Endodermal cell (in vitro differentiated cells): ENCODE results near the gene ITGAX. TPM values are rescaled to one million over a fixed set of nuclear protein-coding genes. Genes with fewer than 3 reads are reported as not detected.

Experiments
- DNase-seq: peaks from one replicate; pipeline ENCODE4 v3.0.0-alpha.2; 2017
- H3K27ac ChIP-seq: 2 replicates; pipeline ENCODE4 v1.5.1; 2013; ENCODE audit warnings: mild to moderate bottlenecking, low read depth, low read length, moderate library complexity
- H3K27me3 ChIP-seq: 2 replicates; pipeline ENCODE4 v1.6.1; 2013; ENCODE audit warnings: mild to moderate bottlenecking, low read length, moderate library complexity; ENCODE audit not compliant: insufficient read depth, control insufficient read depth, poor library complexity, severe bottlenecking
- H3K36me3 ChIP-seq: 2 replicates; pipeline ENCODE4 v1.7.0; 2013; ENCODE audit warnings: mild to moderate bottlenecking, low read length, moderate library complexity; ENCODE audit not compliant: control insufficient read depth, insufficient read depth
- H3K4me1 ChIP-seq: one replicate; pipeline ENCODE4 v1.7.0; 2013; ENCODE audit warnings: low read length; ENCODE audit not compliant: control insufficient read depth, insufficient read depth
- H3K4me3 ChIP-seq: 2 replicates; pipeline ENCODE4 v1.5.1; 2013; ENCODE audit warnings: mild to moderate bottlenecking, low read length, moderate library complexity
- H3K9ac ChIP-seq: 2 replicates; pipeline ENCODE4 v1.6.1; 2013; ENCODE audit warnings: mild to moderate bottlenecking, low read length, moderate library complexity; ENCODE audit not compliant: poor library complexity, severe bottlenecking; ENCODE audit errors: extremely low read depth
- H3K9me3 ChIP-seq: 2 replicates; pipeline ENCODE4 v1.6.1; 2013; ENCODE audit warnings: mild to moderate bottlenecking, low read length, moderate library complexity; ENCODE audit not compliant: control insufficient read depth
- H3K27ac Mint-ChIP-seq: 2 replicates; pipeline ENCODE4 v1.8.0; 2020; ENCODE audit warnings: mixed read lengths
- H3K27me3 Mint-ChIP-seq: 2 replicates; pipeline ENCODE4 v1.8.0; 2021; ENCODE audit warnings: mild to moderate bottlenecking, mixed read lengths; ENCODE audit not compliant: insufficient read depth
- H3K36me3 Mint-ChIP-seq: 2 replicates; pipeline ENCODE4 v1.8.0; 2020; ENCODE audit warnings: low read depth, mixed read lengths
- H3K4me1 Mint-ChIP-seq: 2 replicates; pipeline ENCODE4 v1.8.0; 2020; ENCODE audit warnings: mixed read lengths
- H3K4me3 Mint-ChIP-seq: 2 replicates; pipeline ENCODE4 v1.8.0; 2020; ENCODE audit warnings: mild to moderate bottlenecking, moderate library complexity, mixed read lengths
- H3K9me3 Mint-ChIP-seq: 2 replicates; pipeline ENCODE4 v1.8.0; 2020; ENCODE audit warnings: mild to moderate bottlenecking, mixed read lengths
- WGBS, 2 experiments: methylation state at CpG; one replicate each; pipeline versions ENCODE4 v1.1.5 to v1.1.7; 2013; ENCODE audit warnings: missing lambda C conversion rate in 2 of 2, mixed read lengths in 1 of 2; ENCODE audit not compliant: insufficient coverage in 1 of 2, insufficient read length in 1 of 2; 5-methylcytosine and 5-hydroxymethylcytosine counted together
- total RNA-seq, 2 donors: library from RNA; stranded (reverse); fragmentation: NEBNext Ultra II Directional in 1 of 2; extraction: Animal tissue kit (Norgen Biotek cat#: 25700) in 1 of 2; gene quantifications; 2 replicates in 1 of 2; 3 replicates in 1 of 2; pipeline ENCODE4 v1.2.1, GENCODE V29; 2021
- TF ChIP-seq, protein P1 (sequence below): fragments of 200-600 bp; sonication (generic); conservative IDR thresholded peaks from 2 replicates; pipeline ENCODE4 v1.5.0; 2021; ENCODE audit warnings: antibody characterized with exemption, mild to moderate bottlenecking

The ITGAX gene
- total RNA-seq, 2 donors from 2014 or later, result 0.22 TPM; not detected in 1

DNA sequence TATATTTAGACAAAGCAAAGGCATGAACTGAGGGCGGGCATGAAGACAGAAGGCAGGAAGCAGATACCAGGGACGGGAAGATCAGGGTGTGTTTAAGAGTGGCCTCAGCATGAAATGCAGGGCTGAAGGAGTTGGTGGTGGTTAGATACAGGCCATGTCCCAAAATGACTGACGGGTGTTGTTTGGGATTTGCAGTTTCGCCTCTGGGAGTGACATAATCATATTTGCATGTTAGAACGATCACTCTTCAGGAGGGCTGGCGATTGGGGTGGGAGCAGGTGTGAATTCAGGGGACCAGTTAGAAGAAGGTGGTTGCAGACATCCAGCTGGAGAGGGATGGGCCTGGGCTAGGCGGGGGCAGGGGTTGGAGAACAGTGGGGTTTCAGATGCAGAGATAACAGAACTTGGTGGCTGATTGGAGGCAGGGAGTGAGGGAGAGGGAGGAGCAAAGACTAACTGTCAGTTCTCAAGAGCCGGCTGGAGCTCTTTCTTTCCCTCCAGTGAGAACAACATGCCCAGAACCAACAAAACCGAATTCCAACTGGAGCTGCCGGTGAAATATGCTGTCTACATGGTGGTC lies 27.2 kb upstream of the ITGAX start:
- Mint-ChIP-seq H3K27me3 (peaks cover 48% of the 10 kb centered on the region), H3K36me3 (no peaks in the 10 kb centered on the region), H3K27ac (no peak overlapping the region), H3K4me1 (peaks cover 5% of the 10 kb centered on the region), H3K4me3 (no peak overlapping the region), H3K9me3 (peaks cover 12% of the 10 kb centered on the region)
- H3K4me3 ChIP-seq, result no peak overlapping the region
- H3K9me3 ChIP-seq, result peaks cover 5% of the 10 kb centered on the region
- no peaks in the 10 kb centered on the region for H3K36me3 ChIP-seq
- no peak overlapping the region for H3K9ac ChIP-seq
- peak; percentile 76 for DNase-seq
- peaks cover 27% of the 10 kb centered on the region for H3K27me3 ChIP-seq
- TF ChIP-seq, protein P1, sequence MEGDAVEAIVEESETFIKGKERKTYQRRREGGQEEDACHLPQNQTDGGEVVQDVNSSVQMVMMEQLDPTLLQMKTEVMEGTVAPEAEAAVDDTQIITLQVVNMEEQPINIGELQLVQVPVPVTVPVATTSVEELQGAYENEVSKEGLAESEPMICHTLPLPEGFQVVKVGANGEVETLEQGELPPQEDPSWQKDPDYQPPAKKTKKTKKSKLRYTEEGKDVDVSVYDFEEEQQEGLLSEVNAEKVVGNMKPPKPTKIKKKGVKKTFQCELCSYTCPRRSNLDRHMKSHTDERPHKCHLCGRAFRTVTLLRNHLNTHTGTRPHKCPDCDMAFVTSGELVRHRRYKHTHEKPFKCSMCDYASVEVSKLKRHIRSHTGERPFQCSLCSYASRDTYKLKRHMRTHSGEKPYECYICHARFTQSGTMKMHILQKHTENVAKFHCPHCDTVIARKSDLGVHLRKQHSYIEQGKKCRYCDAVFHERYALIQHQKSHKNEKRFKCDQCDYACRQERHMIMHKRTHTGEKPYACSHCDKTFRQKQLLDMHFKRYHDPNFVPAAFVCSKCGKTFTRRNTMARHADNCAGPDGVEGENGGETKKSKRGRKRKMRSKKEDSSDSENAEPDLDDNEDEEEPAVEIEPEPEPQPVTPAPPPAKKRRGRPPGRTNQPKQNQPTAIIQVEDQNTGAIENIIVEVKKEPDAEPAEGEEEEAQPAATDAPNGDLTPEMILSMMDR, result no peak
- peaks cover 3% of the 10 kb centered on the region for H3K4me1 ChIP-seq
- 61 to 74% methylated on average over 5 to 10 of the region's 10 CpGs for WGBS, 2 experiments
- no peak overlapping the region for H3K27ac ChIP-seq

DNA sequence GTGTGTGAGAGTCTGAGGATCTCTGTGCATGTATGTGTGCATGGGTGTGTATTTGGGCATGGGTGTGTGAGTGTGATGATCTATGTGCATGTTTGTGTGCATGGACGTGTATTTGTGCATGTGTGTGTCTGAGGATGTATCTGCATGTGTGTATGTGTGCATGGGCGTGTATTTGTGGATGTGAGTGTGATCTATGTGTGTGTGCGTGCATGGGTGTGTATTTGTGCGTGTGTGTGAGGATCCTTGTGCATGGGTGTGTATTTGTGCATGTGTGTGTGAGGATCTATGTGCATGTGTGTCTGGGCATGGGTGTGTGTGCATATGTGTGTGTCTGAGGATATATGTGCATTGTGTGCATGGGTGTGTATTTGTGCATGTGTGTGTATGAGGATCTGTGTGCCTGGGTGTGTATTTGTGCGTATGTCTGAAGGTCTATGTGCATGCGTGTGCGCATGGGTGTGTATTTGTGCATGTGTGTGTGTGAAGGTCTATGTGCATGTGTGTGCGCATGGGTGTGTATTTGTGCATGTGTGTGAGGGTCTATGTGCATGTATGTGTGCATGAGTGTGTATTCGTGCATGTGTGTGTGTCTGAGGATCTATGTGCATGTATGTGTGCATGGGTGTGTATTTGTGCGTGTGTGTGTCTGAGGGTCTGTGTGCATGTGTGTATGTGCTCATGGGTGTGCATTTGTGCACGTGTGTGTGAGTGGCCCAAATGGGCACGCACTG lies 26.5 kb upstream of the ITGAX start:
- H3K4me3 ChIP-seq, result no peak overlapping the region
- H3K27me3 ChIP-seq, result peaks cover 27% of the 10 kb centered on the region
- TF ChIP-seq, protein P1, result no peak
- no peak overlapping the region for H3K9ac ChIP-seq
- H3K4me1 ChIP-seq, result peaks cover 3% of the 10 kb centered on the region
- H3K27me3 Mint-ChIP-seq, result peaks cover 48% of the 10 kb centered on the region
- H3K4me1 Mint-ChIP-seq, result peaks cover 5% of the 10 kb centered on the region
- H3K27ac ChIP-seq, result no peak overlapping the region
- no peak overlapping the region for H3K4me3 Mint-ChIP-seq
- 53 to 73% methylated on average over 3 to 12 of the region's 12 CpGs for WGBS, 2 experiments
- no peaks in the 10 kb centered on the region for H3K36me3 ChIP-seq
- no peak overlapping the region for H3K27ac Mint-ChIP-seq
- H3K9me3 Mint-ChIP-seq, result peaks cover 6% of the 10 kb centered on the region
- DNase-seq, result no peak
- H3K9me3 ChIP-seq, result no peaks in the 10 kb centered on the region
- no peaks in the 10 kb centered on the region for H3K36me3 Mint-ChIP-seq

DNA sequence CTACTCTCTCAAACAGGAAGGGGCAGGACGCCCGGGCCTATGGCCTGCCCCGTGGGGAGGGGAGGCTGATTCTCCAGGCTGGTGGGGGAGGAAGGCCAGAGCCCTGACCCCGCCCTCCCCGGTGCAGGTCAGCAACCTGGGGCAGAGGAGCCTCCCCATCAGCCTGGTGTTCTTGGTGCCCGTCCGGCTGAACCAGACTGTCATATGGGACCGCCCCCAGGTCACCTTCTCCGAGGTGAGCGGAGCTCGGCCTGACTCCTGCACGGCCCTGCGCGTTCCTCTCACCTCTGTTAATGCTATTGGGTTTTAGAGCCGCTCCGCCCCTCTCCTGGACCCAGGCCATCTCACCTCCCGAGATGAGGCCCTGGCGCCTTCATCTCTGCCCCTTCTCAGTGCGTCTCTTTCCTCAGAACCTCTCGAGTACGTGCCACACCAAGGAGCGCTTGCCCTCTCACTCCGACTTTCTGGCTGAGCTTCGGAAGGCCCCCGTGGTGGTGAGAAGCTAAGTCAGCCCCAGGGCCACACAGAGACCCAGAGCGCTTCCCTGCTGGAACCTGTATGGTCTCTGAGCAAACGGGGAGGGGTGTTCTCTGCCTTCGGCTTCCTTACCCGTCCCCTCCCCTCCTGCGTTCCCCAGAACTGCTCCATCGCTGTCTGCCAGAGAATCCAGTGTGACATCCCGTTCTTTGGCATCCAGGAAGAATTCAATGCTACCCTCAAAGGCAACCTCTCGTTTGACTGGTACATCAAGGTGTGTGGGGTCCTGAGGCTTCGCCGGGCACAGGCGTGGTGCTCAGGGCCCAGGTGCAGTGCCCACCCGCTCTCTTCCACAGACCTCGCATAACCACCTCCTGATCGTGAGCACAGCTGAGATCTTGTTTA lies 25.1 kb upstream of the ITGAX start:
- no peak overlapping the region for H3K9ac ChIP-seq

More for the DNA sequence above, 25.1 kb upstream of the ITGAX start:
- TF ChIP-seq, protein P1, result no peak
- Histone ChIP-seq H3K27ac (no peak overlapping the region), H3K36me3 (no peaks in the 10 kb centered on the region), H3K4me1 (peaks cover 3% of the 10 kb centered on the region), H3K27me3 (peaks cover 27% of the 10 kb centered on the region), H3K4me3 (no peak overlapping the region), H3K9me3 (no peaks in the 10 kb centered on the region)
- Mint-ChIP-seq H3K27ac (no peak overlapping the region), H3K9me3 (peaks cover 5% of the 10 kb centered on the region), H3K36me3 (no peaks in the 10 kb centered on the region), H3K4me3 (peak overlapping the region; percentile 45), H3K27me3 (peaks cover 48% of the 10 kb centered on the region), H3K4me1 (peaks cover 5% of the 10 kb centered on the region)
- peak; percentile 63 for DNase-seq
- 75 to 81% methylated on average over 28 to 39 of the region's 39 CpGs for WGBS, 2 experiments
